A549 treated with GW870086 at 1 μM for 4 hours (cell line): ENCODE measurements around the gene ZNF540. TPM values are rescaled to one million over a fixed set of nuclear protein-coding genes. Genes with fewer than 3 reads are reported as not detected.

Experiments
- total RNA-seq: library from RNA; stranded (reverse); fragments of 200-300 nt; extraction: Qiagen RNA extraction; gene quantifications from 5 replicates; pipeline ENCODE4 v1.2.3, GENCODE V29; 2022; ENCODE audit warnings: low read depth

Gene ZNF540
- total RNA-seq = 0.18 TPM in 1 of 5 replicates, not detected in the others

GRCh38 chr19:37594304-37594981, at the start of gene ZNF540, which contains the start of gene ZNF571:
Gene ZNF540 (plus strand): TSS chr19:37594876. CDS start chr19:37598448, 3,572 bp downstream.
Gene ZNF571 (minus strand): TSS chr19:37594792. CDS start chr19:37586676, 8,116 bp downstream.

GRCh38 chr19:37655301-37655688, 60.6 kb downstream of the ZNF540 start, which contains the start of gene ZFP30:
Gene ZFP30 (minus strand): TSS chr19:37655465. CDS start chr19:37647822, 7,643 bp downstream.

Other genes starting within 250 kb of the ZNF540 start
- 2.4 to 3.2 TPM (median 3.0 TPM) in 5 replicates for gene ZNF527, start 223.8 kb upstream of the ZNF540 start, total RNA-seq
- 3.8 to 7.0 TPM (median 5.1 TPM) in 5 replicates for gene ZNF569, start 127.4 kb upstream of the ZNF540 start, total RNA-seq
- 2.9 to 4.2 TPM (median 4.0 TPM) in 5 replicates for gene ZNF570, start 125.5 kb upstream of the ZNF540 start, total RNA-seq
- gene ZNF793, start 87.9 kb upstream of the ZNF540 start, total RNA-seq = 0.08 TPM in 1 of 5 replicates, not detected in the others
- gene ZNF571, start 84 bp upstream of the ZNF540 start, total RNA-seq = 0.41 to 1.4 TPM (median 0.99 TPM) in 5 replicates
- gene ZFP30, start 60.6 kb downstream of the ZNF540 start, total RNA-seq = 5.8 to 8.5 TPM (median 7.7 TPM) in 5 replicates
- 3.9 to 5.7 TPM (median 5.5 TPM) in 5 replicates for gene ZNF607, start 124.9 kb downstream of the ZNF540 start, total RNA-seq
- gene ZNF573, start 184.7 kb downstream of the ZNF540 start, total RNA-seq = 1.8 to 2.5 TPM (median 2.1 TPM) in 5 replicates